ENCODE measurements around the gene HTR3A.

DNA sequence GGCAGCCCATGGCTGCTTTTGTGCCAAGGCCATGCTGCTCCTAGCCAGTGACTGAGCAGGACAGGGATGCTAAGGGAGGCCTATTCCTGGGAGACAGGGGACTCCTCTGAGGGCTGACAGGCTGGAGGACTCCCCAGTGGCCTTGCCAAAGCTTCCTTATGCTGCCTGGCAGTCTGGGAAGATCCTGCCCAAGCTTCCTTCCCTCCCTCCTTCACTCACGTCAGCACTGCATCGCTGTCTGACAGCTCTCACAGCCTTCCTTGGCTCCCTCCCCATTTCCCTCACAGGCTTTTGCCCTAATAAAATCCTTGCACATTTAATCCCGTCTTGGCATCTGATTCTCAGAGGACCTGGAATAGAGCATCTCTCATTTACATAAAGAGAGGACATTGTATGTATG is 26.5 kb downstream of the HTR3A start:
- no peak for TF ChIP-seq FOXM1 (CRISPR knock-in tag; IDR thresholded peaks at IDR 0.05)
- TF ChIP-seq ARID2 (CRISPR knock-in tag; IDR thresholded peaks at IDR 0.05; ENCODE audit: borderline replicate concordance) = no peak
- TF ChIP-seq, protein P1, sequence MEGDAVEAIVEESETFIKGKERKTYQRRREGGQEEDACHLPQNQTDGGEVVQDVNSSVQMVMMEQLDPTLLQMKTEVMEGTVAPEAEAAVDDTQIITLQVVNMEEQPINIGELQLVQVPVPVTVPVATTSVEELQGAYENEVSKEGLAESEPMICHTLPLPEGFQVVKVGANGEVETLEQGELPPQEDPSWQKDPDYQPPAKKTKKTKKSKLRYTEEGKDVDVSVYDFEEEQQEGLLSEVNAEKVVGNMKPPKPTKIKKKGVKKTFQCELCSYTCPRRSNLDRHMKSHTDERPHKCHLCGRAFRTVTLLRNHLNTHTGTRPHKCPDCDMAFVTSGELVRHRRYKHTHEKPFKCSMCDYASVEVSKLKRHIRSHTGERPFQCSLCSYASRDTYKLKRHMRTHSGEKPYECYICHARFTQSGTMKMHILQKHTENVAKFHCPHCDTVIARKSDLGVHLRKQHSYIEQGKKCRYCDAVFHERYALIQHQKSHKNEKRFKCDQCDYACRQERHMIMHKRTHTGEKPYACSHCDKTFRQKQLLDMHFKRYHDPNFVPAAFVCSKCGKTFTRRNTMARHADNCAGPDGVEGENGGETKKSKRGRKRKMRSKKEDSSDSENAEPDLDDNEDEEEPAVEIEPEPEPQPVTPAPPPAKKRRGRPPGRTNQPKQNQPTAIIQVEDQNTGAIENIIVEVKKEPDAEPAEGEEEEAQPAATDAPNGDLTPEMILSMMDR (CRISPR knock-in tag; IDR thresholded peaks at IDR 0.05) = no peak
- no peak for TF ChIP-seq BRCA1 (CRISPR knock-in tag; IDR thresholded peaks at IDR 0.05)
- no peak for TF ChIP-seq ZNF207 (IDR thresholded peaks at IDR 0.05; ENCODE audit: borderline replicate concordance)
- TF ChIP-seq, protein P2, sequence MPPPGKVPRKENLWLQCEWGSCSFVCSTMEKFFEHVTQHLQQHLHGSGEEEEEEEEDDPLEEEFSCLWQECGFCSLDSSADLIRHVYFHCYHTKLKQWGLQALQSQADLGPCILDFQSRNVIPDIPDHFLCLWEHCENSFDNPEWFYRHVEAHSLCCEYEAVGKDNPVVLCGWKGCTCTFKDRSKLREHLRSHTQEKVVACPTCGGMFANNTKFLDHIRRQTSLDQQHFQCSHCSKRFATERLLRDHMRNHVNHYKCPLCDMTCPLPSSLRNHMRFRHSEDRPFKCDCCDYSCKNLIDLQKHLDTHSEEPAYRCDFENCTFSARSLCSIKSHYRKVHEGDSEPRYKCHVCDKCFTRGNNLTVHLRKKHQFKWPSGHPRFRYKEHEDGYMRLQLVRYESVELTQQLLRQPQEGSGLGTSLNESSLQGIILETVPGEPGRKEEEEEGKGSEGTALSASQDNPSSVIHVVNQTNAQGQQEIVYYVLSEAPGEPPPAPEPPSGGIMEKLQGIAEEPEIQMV (CRISPR knock-in tag; IDR thresholded peaks at IDR 0.05; ENCODE audit: low read depth) = no peak
- TF ChIP-seq MYNN (CRISPR knock-in tag; IDR thresholded peaks at IDR 0.05; ENCODE audit: low read depth) = no peak
- no peak for TF ChIP-seq ATF1 (CRISPR knock-in tag; IDR thresholded peaks at IDR 0.05)
- TF ChIP-seq MYC (CRISPR knock-in tag; IDR thresholded peaks at IDR 0.05; ENCODE audit: borderline replicate concordance) = no peak
- no peak for TF ChIP-seq EZH2 (conservative IDR thresholded peaks at IDR 0.05; ENCODE audit: low read depth, low read length)
- TF ChIP-seq TAF1 (CRISPR knock-in tag; IDR thresholded peaks at IDR 0.05) = no peak

Measured in HepG2 (cell line).